HepG2 (cell line): Measurements from ENCODE around the gene TADA3. TPM values are rescaled to one million over a fixed set of nuclear protein-coding genes. Genes with fewer than 3 reads are reported as not detected.
A peak's percentile ranks its signal among the peaks of the same experiment; 100 is the strongest.

Source experiments
- GTF3A ChIP-seq: sonication (generic); formaldehyde crosslinking; conservative IDR thresholded peaks from 2 replicates; pipeline ENCODE4 v1.4.0; 2020; ENCODE audit warnings: mild to moderate bottlenecking, missing genetic modification reagents
- KAT7 ChIP-seq: IDR thresholded peaks from 2 replicates; pipeline ENCODE4 v1.6.1; 2018; ENCODE audit warnings: borderline replicate concordance, missing compliant biosample characterization
- MAZ ChIP-seq, 2 experiments: sonication (generic) in 1 of 2; formaldehyde crosslinking in 1 of 2; IDR thresholded peaks; 2 replicates each; pipeline versions ENCODE4 v1.5.0 to v1.6.1; 2012 to 2020; ENCODE audit warnings: low read depth in 2 of 2, mild to moderate bottlenecking in 2 of 2, borderline replicate concordance in 1 of 2, improper control_type of control experiment in 1 of 2, low read length in 1 of 2, missing genetic modification reagents in 1 of 2, moderate library complexity in 1 of 2
- NCOA1 ChIP-seq: sonication (generic); formaldehyde crosslinking; IDR thresholded peaks from 2 replicates; pipeline ENCODE4 v1.9.0; 2021; ENCODE audit warnings: missing genetic modification reagents
- NFE2 ChIP-seq: sonication (generic); formaldehyde crosslinking; IDR thresholded peaks from 2 replicates; pipeline ENCODE4 v1.4.0; 2020; ENCODE audit warnings: missing genetic modification reagents
- NONO ChIP-seq, 2 experiments: fragments of 450-650 bp in 1 of 2; sonication (generic) in 1 of 2; formaldehyde crosslinking in 1 of 2; IDR thresholded peaks in 1 of 2; conservative IDR thresholded peaks in 1 of 2; 2 replicates each; pipeline versions ENCODE4 v1.6.1 to v1.8.0; 2017 to 2022; ENCODE audit warnings: mild to moderate bottlenecking in 1 of 2, missing genetic modification reagents in 1 of 2, moderate library complexity in 1 of 2
- POLR2G ChIP-seq: fragments of 200-400 bp; formaldehyde crosslinking; IDR thresholded peaks from 2 replicates; pipeline ENCODE4 v1.6.1; 2018; ENCODE audit warnings: mild to moderate bottlenecking, low read depth, low read length, moderate library complexity
- SP4 ChIP-seq: sonication (generic); formaldehyde crosslinking; IDR thresholded peaks from 2 replicates; pipeline ENCODE4 v1.8.1; 2023; ENCODE audit warnings: mild to moderate bottlenecking, missing genetic modification reagents
- TOE1 ChIP-seq: sonication (generic); formaldehyde crosslinking; IDR thresholded peaks from 2 replicates; pipeline ENCODE4 v1.4.0; 2020; ENCODE audit warnings: mild to moderate bottlenecking, missing genetic modification reagents
- WIZ ChIP-seq: sonication (generic); formaldehyde crosslinking; IDR thresholded peaks from 2 replicates; pipeline ENCODE4 v1.5.1; 2020; ENCODE audit warnings: mild to moderate bottlenecking, missing genetic modification reagents
- XRCC5 ChIP-seq: fragments of 200-400 bp; formaldehyde crosslinking; optimal IDR thresholded peaks from 2 replicates; pipeline ENCODE3; 2017; ENCODE audit warnings: mild to moderate bottlenecking, low read length
- ZFAT ChIP-seq: sonication (generic); formaldehyde crosslinking; conservative IDR thresholded peaks from 2 replicates; pipeline ENCODE4 v1.8.1; 2023; ENCODE audit warnings: missing genetic modification reagents, inconsistent platforms
- ZNF17 ChIP-seq: sonication (generic); formaldehyde crosslinking; IDR thresholded peaks from 2 replicates; pipeline ENCODE4 v1.5.0; 2020; ENCODE audit warnings: mild to moderate bottlenecking, missing genetic modification reagents
- ZNF343 ChIP-seq: sonication (generic); formaldehyde crosslinking; IDR thresholded peaks from 2 replicates; pipeline ENCODE4 v1.4.0; 2020; ENCODE audit warnings: mild to moderate bottlenecking, missing genetic modification reagents
- ZNF546 ChIP-seq: sonication (generic); formaldehyde crosslinking; conservative IDR thresholded peaks from 2 replicates; pipeline ENCODE4 v1.8.1; 2023; ENCODE audit warnings: mild to moderate bottlenecking, missing genetic modification reagents
- ZNF772 ChIP-seq: sonication (generic); formaldehyde crosslinking; IDR thresholded peaks from 2 replicates; pipeline ENCODE4 v1.5.0; 2020; ENCODE audit warnings: mild to moderate bottlenecking, missing genetic modification reagents
- ZSCAN25 ChIP-seq: sonication (generic); formaldehyde crosslinking; IDR thresholded peaks from 2 replicates; pipeline ENCODE4 v1.8.0; 2022; ENCODE audit warnings: mild to moderate bottlenecking, missing genetic modification reagents
- polyA plus RNA-seq, 8 experiments: library from polyadenylated mRNA; depleted of rRNA in 3 of 8; stranded (reverse) in 7 of 8; unstranded in 1 of 8; fragments of >200 nt; fragmentation: Illumina TruSeq in 4 of 8; extraction: Trizol in 4 of 8; gene quantifications; 2 replicates each; pipeline versions ENCODE4 v1.2.1 to v1.2.3, GENCODE V29; 2011 to 2016; ENCODE audit warnings: low read depth in 4 of 8, missing spikeins in 1 of 8, mixed read lengths in 1 of 8; ENCODE audit not compliant: insufficient read depth in 1 of 8
- total RNA-seq, 5 experiments: library from RNA; depleted of rRNA; stranded (reverse); fragments of >200 nt; fragmentation: Illumina TruSeq; extraction: Trizol; gene quantifications; 2 replicates each; pipeline ENCODE4 v1.2.3, GENCODE V29; 2016; ENCODE audit warnings: low read depth in 1 of 5
- TF ChIP-seq, protein P1 (sequence below): sonication (generic); formaldehyde crosslinking; IDR thresholded peaks from 2 replicates; pipeline ENCODE4 v1.8.0; 2022; ENCODE audit warnings: missing genetic modification reagents, mild to moderate bottlenecking, borderline replicate concordance
- TF ChIP-seq, protein P2 (sequence below): sonication (generic); formaldehyde crosslinking; IDR thresholded peaks from 2 replicates; pipeline ENCODE4 v1.4.0; 2020; ENCODE audit warnings: low read depth, missing genetic modification reagents
- TF ChIP-seq, protein P3 (sequence below): IDR thresholded peaks from 2 replicates; pipeline ENCODE4 v1.6.1; 2012; ENCODE audit warnings: inconsistent platforms

TADA3 gene
- total and polyA plus RNA-seq, 2 of the 13 experiments (the other 11 are each of a cell fraction or from before 2014, with no cell fraction given): 32.1 to 37.1 TPM

DNA sequence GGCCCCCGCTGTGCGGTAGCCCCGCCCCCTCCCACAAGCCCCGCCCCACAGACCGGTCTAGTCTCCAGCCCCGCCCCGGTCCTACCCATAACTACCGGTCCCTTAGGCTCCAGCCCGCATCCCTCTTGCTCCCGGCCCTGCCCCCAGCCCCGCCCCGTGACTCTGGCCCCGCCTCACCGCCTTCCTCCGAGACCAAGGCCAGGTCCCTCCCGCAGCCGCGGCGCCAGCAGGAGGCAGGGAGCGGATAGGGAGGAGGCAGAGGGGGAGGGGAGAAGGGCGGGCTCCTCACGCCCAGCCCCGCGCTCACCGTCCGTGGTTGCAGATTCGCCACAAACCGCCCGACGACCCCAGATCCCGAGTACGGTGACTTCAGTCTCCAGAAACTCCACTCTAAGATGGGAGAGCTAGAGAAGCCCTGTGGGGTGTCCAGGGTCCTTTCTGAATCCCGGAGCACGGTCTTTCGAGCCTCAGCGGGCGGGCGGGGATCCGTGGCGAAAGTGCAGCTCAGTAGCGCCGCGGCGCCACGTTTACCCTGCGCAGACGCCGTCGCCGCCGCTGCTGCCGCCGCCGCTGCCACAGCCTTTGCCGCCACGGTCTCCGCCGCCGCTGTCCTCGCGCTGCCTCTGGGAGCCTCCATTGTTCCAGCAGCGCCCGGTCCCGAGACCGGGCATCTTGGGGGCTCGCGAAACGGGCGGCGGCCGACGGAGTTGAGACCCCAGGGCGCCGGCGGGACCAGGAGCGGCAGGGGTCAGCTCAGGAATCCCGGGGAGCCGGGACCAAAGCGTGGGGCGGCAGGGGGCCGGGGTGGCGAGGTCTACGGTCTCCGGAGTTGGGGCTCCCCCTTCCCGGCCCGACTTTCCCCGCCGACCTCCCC, 60.8 kb downstream of the TADA3 start, which contains the start of gene BRPF1 (continued):
- 0 out of 2 replicates have a peak, but pooled peaks have one; percentile 66 for TF ChIP-seq NCOA1 (CRISPR knock-in tag)
- peak; percentile 100 for TF ChIP-seq ZFAT
- TF ChIP-seq, protein P1, sequence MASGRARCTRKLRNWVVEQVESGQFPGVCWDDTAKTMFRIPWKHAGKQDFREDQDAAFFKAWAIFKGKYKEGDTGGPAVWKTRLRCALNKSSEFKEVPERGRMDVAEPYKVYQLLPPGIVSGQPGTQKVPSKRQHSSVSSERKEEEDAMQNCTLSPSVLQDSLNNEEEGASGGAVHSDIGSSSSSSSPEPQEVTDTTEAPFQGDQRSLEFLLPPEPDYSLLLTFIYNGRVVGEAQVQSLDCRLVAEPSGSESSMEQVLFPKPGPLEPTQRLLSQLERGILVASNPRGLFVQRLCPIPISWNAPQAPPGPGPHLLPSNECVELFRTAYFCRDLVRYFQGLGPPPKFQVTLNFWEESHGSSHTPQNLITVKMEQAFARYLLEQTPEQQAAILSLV (CRISPR knock-in tag): peak; percentile 75; the same call in 1 of the 2 replicates
- TF ChIP-seq ZNF17 (CRISPR knock-in tag): no peak
- TF ChIP-seq ZNF343: peak; percentile 69; the same call in 1 of the 2 replicates
- TF ChIP-seq ZSCAN25 (CRISPR knock-in tag): peak; percentile 84
- peak; percentile 74 for TF ChIP-seq POLR2G
- 0 out of 2 replicates have a peak, but pooled peaks have one; percentile 43 for TF ChIP-seq WIZ (CRISPR knock-in tag)
- TF ChIP-seq ZNF772 (CRISPR knock-in tag): peak; percentile 42
- peak; percentile 51; the same call in 1 of the 2 replicates for TF ChIP-seq TOE1 (CRISPR knock-in tag)
- peak; percentile 87 for TF ChIP-seq SP4 (CRISPR knock-in tag)
- no peak for TF ChIP-seq NFE2 (CRISPR knock-in tag)
- TF ChIP-seq, protein P2, sequence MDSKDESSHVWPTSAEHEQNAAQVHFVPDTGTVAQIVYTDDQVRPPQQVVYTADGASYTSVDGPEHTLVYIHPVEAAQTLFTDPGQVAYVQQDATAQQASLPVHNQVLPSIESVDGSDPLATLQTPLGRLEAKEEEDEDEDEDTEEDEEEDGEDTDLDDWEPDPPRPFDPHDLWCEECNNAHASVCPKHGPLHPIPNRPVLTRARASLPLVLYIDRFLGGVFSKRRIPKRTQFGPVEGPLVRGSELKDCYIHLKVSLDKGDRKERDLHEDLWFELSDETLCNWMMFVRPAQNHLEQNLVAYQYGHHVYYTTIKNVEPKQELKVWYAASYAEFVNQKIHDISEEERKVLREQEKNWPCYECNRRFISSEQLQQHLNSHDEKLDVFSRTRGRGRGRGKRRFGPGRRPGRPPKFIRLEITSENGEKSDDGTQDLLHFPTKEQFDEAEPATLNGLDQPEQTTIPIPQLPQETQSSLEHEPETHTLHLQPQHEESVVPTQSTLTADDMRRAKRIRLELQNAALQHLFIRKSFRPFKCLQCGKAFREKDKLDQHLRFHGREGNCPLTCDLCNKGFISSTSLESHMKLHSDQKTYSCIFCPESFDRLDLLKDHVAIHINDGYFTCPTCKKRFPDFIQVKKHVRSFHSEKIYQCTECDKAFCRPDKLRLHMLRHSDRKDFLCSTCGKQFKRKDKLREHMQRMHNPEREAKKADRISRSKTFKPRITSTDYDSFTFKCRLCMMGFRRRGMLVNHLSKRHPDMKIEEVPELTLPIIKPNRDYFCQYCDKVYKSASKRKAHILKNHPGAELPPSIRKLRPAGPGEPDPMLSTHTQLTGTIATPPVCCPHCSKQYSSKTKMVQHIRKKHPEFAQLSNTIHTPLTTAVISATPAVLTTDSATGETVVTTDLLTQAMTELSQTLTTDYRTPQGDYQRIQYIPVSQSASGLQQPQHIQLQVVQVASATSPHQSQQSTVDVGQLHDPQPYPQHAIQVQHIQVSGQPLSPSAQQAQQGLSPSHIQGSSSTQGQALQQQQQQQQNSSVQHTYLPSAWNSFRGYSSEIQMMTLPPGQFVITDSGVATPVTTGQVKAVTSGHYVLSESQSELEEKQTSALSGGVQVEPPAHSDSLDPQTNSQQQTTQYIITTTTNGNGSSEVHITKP: 0 out of 2 replicates have a peak, but pooled peaks have one; percentile 42
- peak; percentile 75 for TF ChIP-seq XRCC5
- TF ChIP-seq KAT7 (CRISPR knock-in tag): 0 out of 2 replicates have a peak, but pooled peaks have one; percentile 33
- peak; percentile 92 for TF ChIP-seq MAZ (IDR thresholded peaks at IDR 0.05; ENCODE audit: borderline replicate concordance, low read depth, low read length)
- TF ChIP-seq MAZ (CRISPR knock-in tag; IDR thresholded peaks at IDR 0.05; ENCODE audit: low read depth): peak; percentile 82
- no peak for TF ChIP-seq NONO (IDR thresholded peaks at IDR 0.05)
- TF ChIP-seq NONO (CRISPR knock-in tag; conservative IDR thresholded peaks at IDR 0.05): peak; percentile 86
- TF ChIP-seq GTF3A: no peak
- TF ChIP-seq, protein P3, sequence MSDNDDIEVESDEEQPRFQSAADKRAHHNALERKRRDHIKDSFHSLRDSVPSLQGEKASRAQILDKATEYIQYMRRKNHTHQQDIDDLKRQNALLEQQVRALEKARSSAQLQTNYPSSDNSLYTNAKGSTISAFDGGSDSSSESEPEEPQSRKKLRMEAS: no peak
- TF ChIP-seq ZNF546: peak; percentile 81; the same call in 1 of the 2 replicates
